Fibroblast of lung (primary cell): ENCODE data around the gene DMWD.

Experiments
- EZH2 ChIP-seq: IDR thresholded peaks from 2 replicates; pipeline ENCODE4 v1.5.1; 2012; ENCODE audit warnings: low read length, control low read depth, mild to moderate bottlenecking; ENCODE audit errors: missing control alignments
- TF ChIP-seq, protein P1 (sequence below), 2 donors: IDR thresholded peaks in 1 of 2; conservative IDR thresholded peaks in 1 of 2; 1 replicate in 1 of 2; 2 replicates in 1 of 2; pipeline ENCODE4 v1.5.1; 2011 to 2012; ENCODE audit warnings: low read length in 2 of 2, control low read depth in 1 of 2, inconsistent platforms in 1 of 2, low read depth in 1 of 2, mild to moderate bottlenecking in 1 of 2

DNA sequence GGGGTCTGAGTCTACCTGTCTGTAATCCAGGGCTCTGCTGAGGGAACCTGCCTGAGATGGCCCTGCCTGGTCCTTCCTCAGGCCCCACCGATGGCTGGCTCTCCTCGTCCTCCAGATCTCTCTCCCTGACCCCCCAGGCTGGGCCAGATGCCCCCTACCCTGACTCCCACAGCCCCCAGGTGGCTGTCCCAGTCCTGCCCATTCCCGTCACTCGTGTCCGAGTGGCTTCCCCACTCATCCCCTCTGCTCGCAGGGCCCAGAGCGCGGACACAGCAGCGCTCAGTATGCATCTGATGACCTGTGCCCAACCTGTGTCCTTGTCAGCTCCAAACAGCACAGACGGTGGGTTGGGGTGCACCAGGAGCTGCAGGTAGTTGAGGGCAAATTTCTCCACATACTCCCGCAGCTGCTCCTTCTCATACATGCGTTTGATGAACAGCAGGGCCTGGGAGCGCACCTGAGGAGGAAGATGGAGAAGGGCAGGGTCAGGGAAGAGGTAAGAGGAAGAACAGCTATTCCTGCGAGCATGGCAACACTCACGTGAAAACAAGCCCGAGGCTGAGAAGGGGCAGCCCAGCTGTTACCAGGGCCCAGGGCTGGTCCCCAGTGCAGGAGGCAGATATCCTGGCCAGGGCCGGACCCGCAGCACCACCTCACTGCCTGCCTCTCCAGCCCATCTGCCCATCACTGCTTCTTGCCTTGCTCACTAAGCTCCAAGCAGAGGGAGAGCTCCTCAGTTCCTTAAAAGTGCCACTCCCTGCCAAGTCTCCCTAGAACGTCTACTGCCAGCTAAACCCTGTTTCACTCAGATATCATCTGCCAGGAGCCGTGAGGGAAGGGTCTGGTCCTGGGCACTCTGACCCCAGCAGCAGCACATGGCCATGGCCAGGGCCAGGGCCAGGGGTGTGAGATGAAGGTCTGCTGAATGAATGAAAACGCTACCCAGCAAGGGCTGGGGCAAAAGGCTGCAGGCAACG lies 33.6 kb upstream of the DMWD start:
- TF ChIP-seq, protein P1, sequence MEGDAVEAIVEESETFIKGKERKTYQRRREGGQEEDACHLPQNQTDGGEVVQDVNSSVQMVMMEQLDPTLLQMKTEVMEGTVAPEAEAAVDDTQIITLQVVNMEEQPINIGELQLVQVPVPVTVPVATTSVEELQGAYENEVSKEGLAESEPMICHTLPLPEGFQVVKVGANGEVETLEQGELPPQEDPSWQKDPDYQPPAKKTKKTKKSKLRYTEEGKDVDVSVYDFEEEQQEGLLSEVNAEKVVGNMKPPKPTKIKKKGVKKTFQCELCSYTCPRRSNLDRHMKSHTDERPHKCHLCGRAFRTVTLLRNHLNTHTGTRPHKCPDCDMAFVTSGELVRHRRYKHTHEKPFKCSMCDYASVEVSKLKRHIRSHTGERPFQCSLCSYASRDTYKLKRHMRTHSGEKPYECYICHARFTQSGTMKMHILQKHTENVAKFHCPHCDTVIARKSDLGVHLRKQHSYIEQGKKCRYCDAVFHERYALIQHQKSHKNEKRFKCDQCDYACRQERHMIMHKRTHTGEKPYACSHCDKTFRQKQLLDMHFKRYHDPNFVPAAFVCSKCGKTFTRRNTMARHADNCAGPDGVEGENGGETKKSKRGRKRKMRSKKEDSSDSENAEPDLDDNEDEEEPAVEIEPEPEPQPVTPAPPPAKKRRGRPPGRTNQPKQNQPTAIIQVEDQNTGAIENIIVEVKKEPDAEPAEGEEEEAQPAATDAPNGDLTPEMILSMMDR (conservative IDR thresholded peaks at IDR 0.05 in 1 of 2, IDR thresholded peaks at IDR 0.05 in 1 of 2; ENCODE audit: low read depth in 1 of 2, low read length in 2 of 2), result no peak
- no peak for TF ChIP-seq EZH2
